ENCODE measurements around the gene RABGAP1L.
"Not testable (repeated sequence)": the region's sequence is repeated elsewhere in the genome, so short reads cannot be mapped to it uniquely, and the experiment has no call there.

RABGAP1L gene

DNA sequence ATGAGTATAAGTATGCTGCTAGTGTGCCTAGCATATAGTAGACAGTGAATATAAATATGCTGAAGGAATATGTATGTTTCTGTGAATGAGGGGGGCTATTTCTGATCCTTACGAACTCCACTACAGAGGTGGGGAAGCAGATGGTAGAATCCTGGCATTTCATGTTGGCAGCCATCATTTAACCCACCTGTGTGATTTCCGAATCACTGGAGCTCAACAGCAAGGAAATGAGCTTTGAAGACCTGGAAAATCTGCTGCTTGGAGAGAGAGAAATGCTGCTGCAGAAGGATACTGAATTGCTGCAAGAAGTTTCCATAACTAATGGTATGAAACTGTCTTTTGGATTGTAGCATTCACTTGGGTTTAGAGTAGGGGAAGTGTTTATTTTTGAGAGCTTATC lies 83.5 kb downstream of the RABGAP1L start:
- TF ChIP-seq, protein P1, sequence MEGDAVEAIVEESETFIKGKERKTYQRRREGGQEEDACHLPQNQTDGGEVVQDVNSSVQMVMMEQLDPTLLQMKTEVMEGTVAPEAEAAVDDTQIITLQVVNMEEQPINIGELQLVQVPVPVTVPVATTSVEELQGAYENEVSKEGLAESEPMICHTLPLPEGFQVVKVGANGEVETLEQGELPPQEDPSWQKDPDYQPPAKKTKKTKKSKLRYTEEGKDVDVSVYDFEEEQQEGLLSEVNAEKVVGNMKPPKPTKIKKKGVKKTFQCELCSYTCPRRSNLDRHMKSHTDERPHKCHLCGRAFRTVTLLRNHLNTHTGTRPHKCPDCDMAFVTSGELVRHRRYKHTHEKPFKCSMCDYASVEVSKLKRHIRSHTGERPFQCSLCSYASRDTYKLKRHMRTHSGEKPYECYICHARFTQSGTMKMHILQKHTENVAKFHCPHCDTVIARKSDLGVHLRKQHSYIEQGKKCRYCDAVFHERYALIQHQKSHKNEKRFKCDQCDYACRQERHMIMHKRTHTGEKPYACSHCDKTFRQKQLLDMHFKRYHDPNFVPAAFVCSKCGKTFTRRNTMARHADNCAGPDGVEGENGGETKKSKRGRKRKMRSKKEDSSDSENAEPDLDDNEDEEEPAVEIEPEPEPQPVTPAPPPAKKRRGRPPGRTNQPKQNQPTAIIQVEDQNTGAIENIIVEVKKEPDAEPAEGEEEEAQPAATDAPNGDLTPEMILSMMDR (IDR thresholded peaks at IDR 0.05; ENCODE audit: low read depth, low read length), result no peak
- DNase-seq (ENCODE audit: low read depth in 2 of 2), result no peak
- H3K4me3 ChIP-seq (replicated peaks in 1 of 2; ENCODE audit: low read depth in 2 of 2, low read length in 2 of 2), result no peak overlapping the region

DNA sequence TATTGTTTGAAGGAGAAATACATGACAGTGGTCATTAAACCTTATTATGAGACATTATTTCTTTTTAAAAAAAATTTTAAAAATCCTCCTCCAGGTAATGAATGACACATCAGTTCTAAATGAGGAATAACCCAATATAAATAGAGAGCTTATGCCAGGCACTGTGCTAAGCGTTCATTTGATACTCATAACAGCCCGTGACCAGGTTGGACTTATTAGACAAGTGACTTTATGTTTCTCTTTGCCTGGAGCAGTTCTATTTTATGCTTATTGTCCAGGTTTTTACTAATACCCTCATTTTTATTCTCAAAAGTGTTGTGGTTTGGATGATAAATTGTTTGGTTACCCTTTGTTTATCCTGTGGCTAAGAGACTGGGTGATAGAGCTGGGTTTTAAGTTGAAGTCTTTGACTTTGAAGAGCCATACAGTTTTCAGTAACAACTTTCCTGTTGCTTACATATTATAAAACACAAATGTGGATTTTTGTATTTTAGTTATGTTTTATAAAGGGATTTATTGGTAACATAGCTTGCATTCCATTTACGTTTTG lies 84.2 kb downstream of the RABGAP1L start:
- H3K4me3 ChIP-seq (replicated peaks in 1 of 2; ENCODE audit: low read depth in 2 of 2, low read length in 2 of 2), result no peak overlapping the region
- TF ChIP-seq, protein P1 (IDR thresholded peaks at IDR 0.05; ENCODE audit: low read depth, low read length), result no peak
- peak in 1 of 2 donors; percentile 10 for DNase-seq (ENCODE audit: low read depth in 2 of 2)

DNA sequence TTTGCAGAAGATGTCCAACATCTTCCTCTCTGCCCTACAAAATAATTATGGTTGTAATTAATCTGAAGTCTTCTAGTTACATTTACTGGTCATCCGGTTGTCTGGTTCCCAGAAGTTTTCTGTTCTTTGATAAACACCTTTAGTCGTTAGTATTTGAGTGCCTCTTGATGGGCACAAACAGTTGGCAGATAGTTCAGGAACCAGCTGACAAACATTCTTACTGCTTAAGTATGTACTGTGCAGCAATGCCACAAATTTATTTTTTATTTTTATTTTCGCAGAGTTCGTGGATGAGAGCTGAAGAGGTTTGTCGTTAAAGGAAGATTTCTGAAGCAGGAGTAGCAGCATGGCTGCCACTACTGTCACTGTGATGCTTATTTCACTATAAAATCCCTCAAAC lies 84.7 kb downstream of the RABGAP1L start:
- TF ChIP-seq, protein P1 (IDR thresholded peaks at IDR 0.05; ENCODE audit: low read depth, low read length), result no peak
- DNase-seq (ENCODE audit: low read depth in 2 of 2), result no peak
- no peak overlapping the region for H3K4me3 ChIP-seq (replicated peaks in 1 of 2; ENCODE audit: low read depth in 2 of 2, low read length in 2 of 2)

DNA sequence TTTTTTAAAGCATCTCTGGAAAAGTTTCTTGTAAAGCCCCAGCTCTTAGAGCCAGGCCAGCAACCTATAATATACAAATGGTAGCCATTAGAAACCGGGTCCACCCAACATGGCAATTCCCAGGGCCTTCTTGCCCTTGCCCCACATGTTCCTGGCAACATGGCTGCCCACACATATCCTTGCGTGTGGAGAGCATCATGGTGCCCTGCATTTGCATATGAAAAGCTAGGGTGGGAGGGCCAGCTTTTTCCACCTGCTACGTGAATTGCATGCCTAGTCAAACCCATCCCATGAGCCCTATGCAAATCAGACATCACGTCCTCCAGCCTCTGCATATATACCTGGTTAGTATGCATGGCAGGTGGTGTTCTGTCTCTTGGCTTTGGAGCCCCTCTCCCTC lies 88.2 kb downstream of the RABGAP1L start:
- no peak overlapping the region for H3K4me3 ChIP-seq (replicated peaks in 1 of 2; ENCODE audit: low read depth in 2 of 2, low read length in 2 of 2)
- DNase-seq (ENCODE audit: low read depth in 2 of 2), result no peak
- TF ChIP-seq, protein P1 (IDR thresholded peaks at IDR 0.05; ENCODE audit: low read depth, low read length), result no peak

DNA sequence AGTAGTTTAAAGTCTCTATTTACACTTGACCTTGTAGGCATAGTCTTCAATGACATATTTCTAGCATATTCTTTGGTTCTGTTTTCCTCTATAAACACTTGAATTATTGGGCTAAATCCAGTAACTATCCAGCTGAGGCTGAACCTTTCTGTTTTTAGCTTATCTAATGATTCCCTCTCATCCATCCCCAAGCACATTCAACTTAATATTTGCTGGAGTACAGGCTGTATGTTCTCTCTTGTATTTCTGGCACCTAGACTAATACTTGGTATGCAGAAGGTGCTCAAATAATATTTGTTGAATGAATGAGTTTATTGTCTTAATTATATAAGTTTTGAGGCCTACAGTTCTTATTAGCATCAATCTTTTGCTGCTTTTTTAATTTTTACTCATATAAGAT lies 88.7 kb downstream of the RABGAP1L start:
- no peak for DNase-seq (ENCODE audit: low read depth in 2 of 2)
- no peak overlapping the region for H3K4me3 ChIP-seq (replicated peaks in 1 of 2; ENCODE audit: low read depth in 2 of 2, low read length in 2 of 2)
- TF ChIP-seq, protein P1 (IDR thresholded peaks at IDR 0.05; ENCODE audit: low read depth, low read length), result no peak

DNA sequence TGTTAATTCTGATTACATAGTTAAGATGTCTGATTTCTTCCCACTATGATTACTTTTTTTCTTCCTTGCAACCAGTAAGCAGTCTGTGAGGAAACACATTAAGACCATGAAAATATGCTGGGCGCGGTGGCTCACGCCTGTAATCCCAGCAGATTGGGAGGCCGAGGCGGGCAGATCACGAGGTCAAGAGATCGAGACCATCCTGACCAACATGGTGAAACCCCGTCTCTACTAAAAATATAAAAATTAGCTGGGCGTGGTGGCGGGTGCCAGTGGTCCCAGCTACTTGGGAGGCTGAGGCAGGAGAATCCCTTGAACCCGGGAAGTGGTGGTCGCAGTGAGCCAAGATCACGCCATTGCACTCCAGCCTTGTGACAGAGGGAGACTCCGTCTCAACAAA lies 97.1 kb downstream of the RABGAP1L start:
- not testable (repeated sequence) for DNase-seq (ENCODE audit: low read depth in 2 of 2); H3K4me3 ChIP-seq (replicated peaks in 1 of 2; ENCODE audit: low read depth in 2 of 2, low read length in 2 of 2)

DNA sequence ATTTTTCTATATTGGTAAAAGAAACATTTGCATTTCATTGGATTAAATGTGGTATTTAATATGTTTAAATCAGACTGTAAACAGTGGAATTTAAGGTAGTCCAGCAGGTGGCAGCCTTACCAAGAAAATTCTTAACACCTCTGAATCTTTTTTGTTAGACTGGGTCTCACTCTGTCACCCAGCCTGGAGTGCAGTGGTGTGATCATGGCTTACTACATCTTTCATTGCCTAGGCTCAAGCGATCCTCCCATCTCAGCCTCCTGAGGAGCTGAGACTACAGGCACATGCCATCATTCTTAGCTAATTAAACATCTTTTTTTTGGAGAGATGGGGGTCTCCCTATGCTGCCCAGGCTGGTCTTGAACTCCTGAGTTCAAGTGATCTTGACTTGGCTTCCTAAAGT lies 98.8 kb downstream of the RABGAP1L start:
- peak; percentile 63 to 68 for DNase-seq (ENCODE audit: low read depth in 2 of 2)
- H3K4me3 ChIP-seq (replicated peaks in 1 of 2; ENCODE audit: low read depth in 2 of 2, low read length in 2 of 2), result no peak overlapping the region
- TF ChIP-seq, protein P1 (IDR thresholded peaks at IDR 0.05; ENCODE audit: low read depth, low read length), result peak; percentile 43
